Muscle layer of colon (tissue), 2 donors: ENCODE data around the gene PRR33.
"Not testable (repeated sequence)": the region's sequence is repeated elsewhere in the genome, so short reads cannot be mapped to it uniquely, and the experiment has no call there.

ENCODE experiments used
- H3K27ac ChIP-seq: one replicate; pipeline ENCODE4 v1.7.0; 2013; ENCODE audit warnings: low read depth, mild to moderate bottlenecking, low read length, moderate library complexity
- H3K27me3 ChIP-seq, 2 donors: one replicate each; pipeline ENCODE4 v1.7.0; 2013; ENCODE audit warnings: low read length in 2 of 2, mild to moderate bottlenecking in 2 of 2; ENCODE audit not compliant: insufficient read depth in 2 of 2, control insufficient read depth in 1 of 2
- H3K36me3 ChIP-seq: one replicate; pipeline ENCODE4 v1.7.0; 2013; ENCODE audit warnings: mild to moderate bottlenecking, low read length; ENCODE audit not compliant: insufficient read depth
- H3K4me1 ChIP-seq: one replicate; pipeline ENCODE4 v1.7.0; 2013; ENCODE audit warnings: mild to moderate bottlenecking, low read length; ENCODE audit not compliant: insufficient read depth
- H3K4me3 ChIP-seq, 2 donors: one replicate each; pipeline ENCODE4 v1.7.0; 2013; ENCODE audit warnings: low read length in 2 of 2, low read depth in 1 of 2, mild to moderate bottlenecking in 1 of 2, moderate library complexity in 1 of 2
- H3K9ac ChIP-seq: one replicate; pipeline ENCODE4 v1.7.0; 2013; ENCODE audit warnings: low read length
- H3K9me3 ChIP-seq: one replicate; pipeline ENCODE4 v1.7.0; 2013; ENCODE audit warnings: mild to moderate bottlenecking, low read length
- donor health status: abdominal sarcoma.
- donor health status: Adenocarcinoma of cecum.

The PRR33 gene

DNA sequence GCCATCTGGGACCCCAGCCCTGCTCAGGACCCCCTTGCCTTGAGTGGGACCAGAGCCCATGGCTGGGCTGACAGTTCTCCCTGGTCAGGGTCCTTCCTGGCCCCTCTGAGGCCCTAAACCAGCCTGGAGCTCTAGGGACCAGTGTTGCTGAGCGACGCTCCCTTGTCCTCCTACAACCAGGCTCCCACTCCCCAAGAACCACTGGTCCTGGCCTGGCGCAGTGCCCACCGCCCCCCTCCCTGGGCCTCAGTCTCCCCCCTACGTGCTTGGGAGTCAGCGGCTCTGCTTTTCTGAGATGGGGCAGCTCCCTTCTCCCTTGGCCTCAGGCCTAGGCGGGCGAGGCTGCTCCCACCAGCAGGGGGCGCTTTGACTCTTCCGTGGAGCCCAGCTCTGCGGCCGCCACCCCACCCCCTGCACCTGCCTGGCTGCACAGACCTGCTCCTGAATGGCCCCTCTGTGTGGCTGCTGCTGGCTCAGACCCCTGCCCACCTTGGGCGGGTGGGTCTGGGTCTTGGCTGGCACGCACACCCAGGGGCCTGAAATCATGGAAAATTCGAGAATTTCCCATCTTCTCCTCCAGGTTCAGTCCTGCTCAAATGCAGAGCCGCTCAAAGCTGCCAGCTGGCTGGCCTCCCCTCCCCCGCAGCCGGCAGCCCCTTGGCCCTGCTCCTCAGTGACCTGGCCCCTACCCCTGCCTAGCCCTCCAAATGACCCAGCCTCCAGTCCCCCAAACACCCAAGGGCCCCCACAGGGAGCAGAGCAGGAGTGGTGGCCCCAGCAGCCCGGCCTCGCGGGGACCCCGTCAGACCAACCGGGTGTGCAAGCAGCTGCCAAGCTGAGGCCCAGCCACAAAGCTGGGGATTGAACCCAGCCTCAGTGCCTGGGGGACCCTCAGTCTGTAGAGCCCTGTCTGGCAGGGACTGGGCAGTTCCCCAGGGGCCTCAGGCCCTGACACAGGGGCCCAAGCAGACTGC, 9.1 kb downstream of the PRR33 start:
- Histone ChIP-seq H3K36me3 (peaks cover 5% of the 10 kb centered on the region), H3K27me3 (no peaks in the 10 kb centered on the region), H3K9me3 (no peaks in the 10 kb centered on the region), H3K9ac (no peak overlapping the region), H3K4me3 (no peak overlapping the region), H3K4me1 (peaks cover 14% of the 10 kb centered on the region), H3K27ac (no peak overlapping the region)

DNA sequence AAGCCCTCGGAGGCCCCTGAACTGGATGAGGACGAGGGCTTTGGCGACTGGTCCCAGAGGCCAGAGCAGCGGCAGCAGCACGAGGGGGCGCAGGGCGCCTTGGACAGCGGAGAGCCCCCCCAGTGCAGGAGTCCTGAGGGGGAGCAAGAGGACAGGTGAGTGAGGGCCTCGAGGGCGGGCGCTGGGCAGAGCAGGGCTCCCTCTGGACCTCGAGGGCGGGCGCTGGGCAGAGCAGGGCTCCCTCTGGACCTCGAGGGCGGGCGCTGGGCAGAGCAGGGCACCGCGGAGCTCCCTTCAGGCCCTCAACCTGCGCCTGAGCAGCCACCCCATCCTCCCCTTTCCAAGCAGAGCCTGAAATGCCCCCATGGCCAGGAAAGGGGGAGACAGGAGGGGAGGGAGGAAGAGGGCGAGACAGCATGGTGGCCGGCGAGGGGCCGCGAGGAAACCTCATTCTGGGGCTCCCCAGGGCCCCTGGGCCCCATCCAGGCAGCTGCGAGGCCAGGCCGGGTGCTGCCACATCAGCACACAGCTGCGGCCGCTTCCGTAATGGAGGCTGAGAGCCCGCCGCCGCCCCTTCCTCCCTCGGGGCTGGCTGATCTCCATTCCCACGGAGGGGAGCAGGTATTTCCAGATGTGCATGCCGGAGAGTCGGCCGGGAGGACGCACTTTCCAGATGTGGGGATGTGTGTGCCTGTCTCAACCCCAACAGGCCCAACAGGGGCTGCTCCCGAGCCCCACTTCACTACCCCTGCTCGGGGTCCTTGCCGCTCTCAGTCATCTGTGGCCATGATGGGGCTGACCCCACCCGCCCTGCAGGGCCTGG, 10.0 kb downstream of the PRR33 start:
- H3K36me3 ChIP-seq, result peaks cover 5% of the 10 kb centered on the region
- no peaks in the 10 kb centered on the region for H3K9me3 ChIP-seq
- H3K4me3 ChIP-seq, result no peak overlapping the region
- peaks cover 22% of the 10 kb centered on the region for H3K4me1 ChIP-seq
- H3K27me3 ChIP-seq, result no peaks in the 10 kb centered on the region
- H3K27ac ChIP-seq, result peak overlapping the region; percentile 49
- no peak overlapping the region for H3K9ac ChIP-seq

DNA sequence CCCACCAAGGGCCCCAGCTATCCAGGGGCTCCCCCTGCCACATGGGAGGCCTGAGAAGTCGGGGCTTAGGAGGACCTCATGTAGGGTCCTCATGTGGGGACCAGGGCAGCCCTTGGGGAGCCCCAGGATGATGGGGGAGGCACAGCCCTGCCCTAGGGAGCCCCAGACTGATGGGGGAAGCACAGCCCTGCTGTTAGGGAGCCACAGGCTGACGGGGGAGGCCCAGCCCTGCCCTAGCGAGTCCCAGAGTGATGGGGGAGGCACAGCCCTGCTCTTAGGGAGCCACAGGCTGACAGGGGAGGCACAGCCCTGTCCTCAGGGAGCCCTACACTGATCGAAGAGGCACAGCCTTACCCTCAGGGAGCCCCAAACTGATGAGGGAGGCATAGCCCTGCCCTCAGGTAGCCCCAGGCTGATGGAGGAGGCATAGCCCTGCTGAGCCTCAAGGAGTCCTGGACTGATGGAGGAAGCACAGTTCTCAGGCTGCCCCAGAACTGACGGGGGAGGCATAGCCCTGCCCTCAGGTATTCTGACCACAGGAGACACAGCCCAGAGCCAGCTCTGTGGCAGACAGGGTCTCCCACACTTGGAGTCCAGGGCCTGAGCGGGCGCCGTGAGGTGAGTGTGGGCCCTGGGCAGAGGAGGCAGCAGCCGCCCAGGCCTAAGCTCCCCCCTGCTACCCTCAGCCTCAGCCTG, 10.8 kb downstream of the PRR33 start:
- H3K9me3 ChIP-seq, result no peaks in the 10 kb centered on the region
- no peak overlapping the region for H3K4me3 ChIP-seq
- H3K27ac ChIP-seq, result peak overlapping the region; percentile 49
- H3K9ac ChIP-seq, result no peak overlapping the region
- H3K36me3 ChIP-seq, result peaks cover 5% of the 10 kb centered on the region
- H3K27me3 ChIP-seq, result no peaks in the 10 kb centered on the region
- peaks cover 26% of the 10 kb centered on the region for H3K4me1 ChIP-seq

DNA sequence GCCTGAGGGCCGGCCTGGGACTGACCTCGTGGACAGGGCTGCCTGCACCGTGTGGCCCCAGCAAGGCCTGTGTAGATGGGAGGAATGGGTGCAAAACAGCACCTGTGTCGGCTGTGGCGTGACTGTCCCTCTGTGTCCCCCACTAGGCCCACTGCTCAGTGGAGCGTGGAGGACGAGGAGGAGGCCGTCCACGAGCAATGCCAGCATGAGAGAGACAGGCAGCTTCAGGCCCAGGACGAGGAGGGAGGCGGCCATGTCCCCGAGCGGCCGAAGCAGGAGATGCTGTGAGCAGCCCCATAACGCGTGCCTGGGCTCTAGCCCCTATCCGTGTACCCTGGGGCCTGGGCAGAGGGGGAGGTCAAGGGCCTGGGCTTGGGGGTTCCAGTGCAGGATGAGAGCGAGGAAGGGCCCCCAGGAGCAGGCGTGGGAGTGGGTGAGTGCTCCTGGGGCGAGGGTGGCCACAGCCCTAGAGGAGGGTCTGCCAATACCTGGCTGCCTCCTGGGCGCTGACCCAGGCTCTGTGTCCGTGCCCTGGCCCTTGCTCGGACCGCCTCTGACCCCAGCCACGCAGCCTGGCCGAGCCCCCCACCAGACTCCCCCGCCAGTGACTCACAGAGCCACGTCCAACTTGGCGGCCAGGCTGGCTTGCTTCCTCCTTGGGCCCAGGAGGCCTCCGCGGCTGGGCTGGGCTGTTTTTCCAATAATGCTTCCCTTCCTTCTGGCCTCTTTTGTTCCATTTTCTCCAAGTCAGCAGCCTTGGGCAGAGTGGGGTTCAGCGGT, 11.6 kb downstream of the PRR33 start:
- peaks cover 5% of the 10 kb centered on the region for H3K36me3 ChIP-seq
- H3K9me3 ChIP-seq, result no peaks in the 10 kb centered on the region
- H3K4me3 ChIP-seq, result no peak overlapping the region
- H3K9ac ChIP-seq, result no peak overlapping the region
- peak overlapping the region; percentile 49 for H3K27ac ChIP-seq
- H3K4me1 ChIP-seq, result peaks cover 26% of the 10 kb centered on the region
- H3K27me3 ChIP-seq, result no peaks in the 10 kb centered on the region

DNA sequence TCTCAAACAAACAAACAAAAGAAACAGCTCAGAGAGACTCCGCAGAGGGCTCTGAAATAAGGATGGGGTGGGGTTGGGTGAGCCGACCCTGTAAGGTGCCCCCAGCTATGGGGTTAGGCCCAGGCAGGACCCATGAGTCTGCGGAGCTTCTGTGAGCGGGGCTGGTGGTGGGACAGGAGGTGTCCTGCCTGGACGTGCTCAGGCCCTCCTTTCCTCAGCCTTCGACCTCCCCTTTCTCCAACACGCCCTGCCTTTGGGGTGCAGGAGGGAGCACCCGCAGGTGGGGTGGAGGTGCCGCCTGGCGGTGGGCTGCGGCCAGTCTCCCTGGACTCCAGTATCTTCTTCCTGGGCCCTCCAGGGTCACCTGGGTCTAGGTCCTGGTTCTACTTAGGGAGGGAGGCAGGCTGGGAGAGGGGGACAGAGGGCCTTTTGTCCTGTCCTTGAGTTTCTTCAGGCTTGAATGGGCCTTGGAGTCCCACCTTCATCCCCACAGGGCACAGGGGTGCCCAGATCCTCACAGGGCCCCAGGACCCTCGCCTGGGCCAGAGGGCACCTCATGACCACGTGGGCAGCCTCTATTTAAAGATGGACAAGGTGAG, 12.3 kb downstream of the PRR33 start:
- peaks cover 1% of the 10 kb centered on the region for H3K36me3 ChIP-seq
- no peaks in the 10 kb centered on the region for H3K9me3 ChIP-seq
- no peak overlapping the region for H3K9ac ChIP-seq
- H3K27me3 ChIP-seq, result no peaks in the 10 kb centered on the region
- no peak overlapping the region for H3K27ac ChIP-seq
- no peak overlapping the region for H3K4me3 ChIP-seq
- H3K4me1 ChIP-seq, result peaks cover 26% of the 10 kb centered on the region

DNA sequence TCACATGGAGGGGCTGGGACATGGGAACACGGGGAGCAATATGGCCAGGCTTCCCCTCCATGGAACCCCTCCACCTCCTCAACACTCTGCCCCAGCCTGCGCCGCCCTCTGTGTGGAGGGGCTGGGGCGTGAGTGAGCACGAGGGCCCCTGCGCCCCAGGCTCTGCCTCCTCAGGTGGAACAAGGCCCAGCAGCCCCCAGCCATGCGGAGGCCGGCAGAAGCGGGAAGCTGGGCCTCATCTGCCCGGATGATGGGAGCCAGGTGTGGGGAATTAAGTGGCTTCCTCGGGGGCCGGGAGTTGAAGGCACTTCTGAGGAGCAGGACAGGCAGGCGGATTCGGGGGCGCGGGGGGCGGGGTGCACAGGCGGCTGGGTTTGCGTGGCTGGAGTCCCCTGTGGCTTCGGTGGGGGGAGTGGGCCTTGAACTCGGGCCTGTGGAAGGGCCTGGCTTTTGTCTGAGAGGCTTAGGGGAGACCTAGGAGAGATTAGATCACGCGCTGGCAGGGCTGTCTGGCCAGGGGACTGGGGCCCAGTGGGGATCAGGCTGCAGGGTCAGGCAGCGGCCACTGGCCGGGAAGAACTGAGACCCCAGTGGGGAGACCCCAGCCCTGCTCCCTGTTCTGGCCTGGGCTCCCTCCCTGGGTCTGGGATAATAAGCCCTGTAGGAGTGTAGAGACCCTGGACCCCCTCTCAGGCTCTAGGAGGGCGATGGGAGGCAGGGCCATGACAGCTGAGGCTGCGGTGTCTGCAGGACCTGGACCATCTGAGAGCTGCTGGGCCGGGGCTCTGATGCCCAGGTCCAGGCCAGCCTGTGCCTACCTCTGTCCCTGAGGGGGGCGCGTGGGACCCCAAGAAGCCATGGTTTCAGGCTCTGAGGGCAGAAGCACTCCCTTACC, 13.3 kb downstream of the PRR33 start:
- Histone ChIP-seq H3K4me1 (peaks cover 26% of the 10 kb centered on the region), H3K27me3 (no peaks in the 10 kb centered on the region), H3K27ac (peak overlapping the region; percentile 63), H3K4me3 (no peak overlapping the region), H3K9me3 (no peaks in the 10 kb centered on the region), H3K36me3 (no peaks in the 10 kb centered on the region), H3K9ac (no peak overlapping the region)

DNA sequence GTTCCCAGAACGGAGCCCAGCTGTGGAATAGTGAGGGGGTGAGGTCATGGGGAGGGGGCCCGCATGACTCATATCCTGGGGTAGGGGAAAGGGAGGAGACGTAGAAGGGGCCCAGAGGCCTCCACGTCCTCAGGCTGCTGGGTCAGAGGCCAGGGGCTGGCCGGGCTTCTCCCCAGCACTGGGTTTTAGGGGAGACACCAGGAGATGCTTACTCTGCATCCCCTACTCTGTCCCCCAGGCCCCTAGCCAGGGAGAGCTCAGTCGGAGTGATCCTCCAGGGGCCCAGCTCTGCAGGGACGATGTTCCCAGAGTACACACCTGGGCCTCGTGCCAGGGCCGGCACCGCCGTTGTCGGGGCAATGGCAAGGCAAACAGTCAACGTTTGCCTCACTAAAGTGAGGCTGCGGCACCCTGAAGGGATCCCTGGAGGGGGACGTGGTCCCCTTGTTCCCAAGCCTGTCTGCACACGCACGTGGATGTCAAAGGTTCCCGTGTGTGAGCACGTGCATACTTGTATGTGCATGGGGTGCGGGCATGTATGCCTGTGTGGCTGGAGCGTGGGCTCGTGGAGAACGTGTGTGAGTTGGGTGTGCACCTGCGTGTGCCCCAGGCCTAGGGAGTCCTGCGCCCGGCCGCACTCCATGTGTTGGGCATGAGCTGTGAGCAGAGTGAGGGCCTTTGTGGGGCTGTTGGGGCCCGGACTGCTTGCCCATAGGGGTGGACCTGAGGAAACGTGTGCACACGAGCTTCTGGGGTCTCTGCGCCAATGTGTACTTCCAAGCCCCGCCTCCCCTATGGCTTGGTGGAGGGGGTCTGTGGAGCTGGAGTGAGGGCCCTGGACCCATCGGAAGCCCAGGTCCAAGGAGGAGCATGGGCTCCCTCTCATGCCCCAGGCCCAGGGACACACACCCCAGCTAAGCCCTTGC, 14.2 kb downstream of the PRR33 start:
- Histone ChIP-seq H3K4me1 (peaks cover 26% of the 10 kb centered on the region), H3K4me3 (no peak overlapping the region), H3K9ac (no peak overlapping the region)

DNA sequence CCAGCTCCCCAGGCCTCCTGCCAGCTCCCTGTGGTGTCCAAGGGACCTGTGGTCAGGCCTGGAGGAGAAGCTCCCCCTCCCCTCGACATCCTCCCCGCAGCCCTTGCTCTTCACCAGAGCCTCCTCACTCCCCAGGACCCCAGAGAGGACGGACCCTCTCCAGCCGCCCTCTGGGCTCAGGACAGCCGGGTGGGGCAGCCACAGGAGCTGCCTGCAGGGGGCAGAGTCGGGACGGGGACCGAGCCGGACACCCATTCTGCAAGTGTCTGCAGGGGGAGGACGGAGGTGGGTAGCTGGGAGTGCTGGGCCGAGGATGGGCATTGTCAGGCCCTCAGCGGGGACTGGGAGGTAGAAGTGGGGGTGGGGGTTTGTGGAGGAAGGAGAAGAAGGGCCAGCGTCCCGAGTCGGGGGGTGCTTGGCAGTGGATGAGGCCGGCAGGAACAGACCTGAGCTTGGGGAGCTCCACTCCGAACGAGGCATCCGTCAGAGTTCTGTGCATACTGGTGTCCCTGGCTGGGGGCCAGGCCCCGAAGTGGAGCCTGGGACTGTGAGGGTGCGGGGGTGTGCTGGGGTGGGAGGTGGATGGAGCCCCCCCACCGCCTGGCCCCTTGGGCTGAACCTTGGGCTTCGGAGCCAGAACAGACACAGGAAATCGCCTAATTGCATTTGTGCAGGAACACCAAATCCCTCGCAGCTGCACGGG, 15.2 kb downstream of the PRR33 start:
- Histone ChIP-seq H3K9me3 (no peaks in the 10 kb centered on the region), H3K4me1 (peaks cover 26% of the 10 kb centered on the region), H3K27ac (peak overlapping the region; percentile 66), H3K36me3 (no peaks in the 10 kb centered on the region), H3K4me3 (no peak overlapping the region), H3K27me3 (peaks cover 0 to 2% of the 10 kb centered on the region in 2 donors), H3K9ac (no peak overlapping the region)

More for the DNA sequence above, 14.2 kb downstream of the PRR33 start:
- Histone ChIP-seq H3K27ac (peak overlapping the region; percentile 66), H3K27me3 (no peaks in the 10 kb centered on the region), H3K9me3 (no peaks in the 10 kb centered on the region), H3K36me3 (no peaks in the 10 kb centered on the region)

DNA sequence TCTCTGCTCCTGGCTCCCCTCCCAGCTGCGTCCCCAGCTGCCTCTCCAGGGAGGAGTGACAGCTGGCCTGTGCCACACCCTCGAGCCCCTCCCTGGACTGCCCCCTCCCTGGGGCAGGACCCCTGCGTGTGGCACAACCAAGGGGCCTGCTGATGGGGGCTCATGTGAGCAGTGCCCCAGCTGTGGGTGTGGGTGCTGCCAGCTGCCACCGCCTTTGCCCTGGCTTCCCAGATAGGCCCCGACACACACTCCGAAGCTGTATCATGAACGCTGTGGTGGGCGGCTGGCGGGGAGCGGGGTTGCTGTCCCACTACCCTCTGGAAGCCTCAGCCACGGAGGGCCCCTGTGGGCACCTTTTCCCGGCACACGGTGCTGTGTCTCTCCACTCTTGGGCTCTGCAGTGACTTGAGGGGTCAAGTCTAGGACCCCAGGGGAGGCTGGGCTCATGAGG, 15.8 kb downstream of the PRR33 start:
- peaks cover 22% of the 10 kb centered on the region for H3K4me1 ChIP-seq
- H3K9me3 ChIP-seq, H3K9ac ChIP-seq, H3K36me3 ChIP-seq, H3K27me3 ChIP-seq, H3K4me3 ChIP-seq: not testable (repeated sequence)
- peak overlapping the region; percentile 66 for H3K27ac ChIP-seq
